NAMALWA (cell line): Measurements from ENCODE around the gene APOBEC3G.
"Not testable (repeated sequence)": the region's sequence is repeated elsewhere in the genome, so short reads cannot be mapped to it uniquely, and the experiment has no call there.

Experiments used
- DNase-seq: peaks from one replicate; pipeline ENCODE4 v3.0.0-alpha.2; 2015; ENCODE audit warnings: low spot score

APOBEC3G gene

DNA sequence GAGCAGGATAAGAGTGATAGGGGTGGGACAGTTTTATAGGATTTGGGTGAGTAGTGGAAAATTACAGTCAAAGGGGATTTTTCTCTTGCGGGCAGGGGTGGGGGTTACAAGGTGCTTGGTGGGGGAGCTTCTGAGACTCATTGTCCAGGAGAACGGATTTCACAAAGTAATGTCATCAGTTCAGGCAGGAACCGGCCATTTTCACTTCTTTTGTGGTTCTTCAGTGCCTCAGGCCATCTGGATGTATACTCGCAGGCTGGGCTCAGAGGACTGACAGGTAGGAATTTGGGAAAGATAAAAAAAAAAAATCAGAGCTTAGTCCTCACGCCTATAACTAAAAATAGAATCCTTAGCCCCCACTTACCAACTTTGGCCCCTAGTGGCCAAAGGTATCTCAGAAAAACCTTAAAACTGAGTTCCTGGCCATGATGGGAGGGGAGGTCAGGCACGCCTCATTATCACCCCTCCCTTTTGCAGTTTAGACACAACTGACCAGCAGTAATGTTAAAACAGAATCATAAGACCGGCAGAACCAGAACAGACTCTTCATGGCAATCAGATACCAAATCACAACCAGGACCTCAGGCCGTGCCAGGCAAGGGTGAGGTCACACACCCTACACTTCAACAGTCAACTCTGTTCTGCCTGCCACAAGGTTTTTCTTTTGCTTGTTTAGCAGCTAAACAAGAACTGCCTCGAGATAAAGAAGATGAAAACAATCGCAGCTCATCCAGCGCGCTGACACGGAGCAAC lies 8.9 kb upstream of the APOBEC3G start:
- DNase-seq = peak; percentile 29

DNA sequence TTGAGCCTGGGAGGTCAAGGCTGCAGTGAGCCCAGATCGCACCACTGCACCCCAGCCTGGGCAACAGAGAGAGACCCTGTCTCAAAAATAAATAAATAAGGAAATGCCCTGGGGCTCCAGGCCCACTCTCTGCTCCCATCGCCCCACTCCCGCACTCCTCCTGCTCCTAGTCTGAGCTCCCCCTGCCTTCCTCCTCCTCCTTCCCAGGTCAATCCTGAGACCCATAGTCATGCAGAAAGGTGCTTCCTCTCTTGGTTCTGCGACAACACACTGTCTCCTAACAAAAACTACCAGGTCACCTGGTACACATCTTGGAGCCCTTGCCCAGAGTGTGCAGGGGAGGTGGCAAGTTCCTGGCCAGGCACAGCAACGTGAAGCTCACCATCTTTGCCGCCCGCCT lies 6.9 kb upstream of the APOBEC3G start:
- no peak for DNase-seq

DNA sequence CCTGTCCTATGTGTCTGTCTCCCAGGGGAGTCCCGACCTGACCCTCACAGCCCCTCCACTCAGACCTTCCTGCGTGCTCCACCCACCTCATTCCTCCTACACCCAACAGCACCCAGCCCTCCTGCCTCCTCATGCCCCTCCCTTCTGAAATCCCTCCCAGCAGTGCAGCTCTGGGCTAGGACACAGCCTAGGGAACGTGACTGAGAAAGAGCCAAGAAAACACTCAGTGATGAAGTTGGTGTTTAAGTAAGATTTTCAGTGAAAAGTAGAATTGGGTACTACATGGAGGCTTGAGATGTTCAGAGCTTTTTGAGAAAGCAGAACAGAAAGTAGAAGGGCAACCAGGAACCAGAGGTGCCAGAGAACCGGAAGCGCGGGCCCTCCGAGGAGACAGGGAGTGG lies 4.5 kb upstream of the APOBEC3G start:
- DNase-seq = peak; percentile 74

DNA sequence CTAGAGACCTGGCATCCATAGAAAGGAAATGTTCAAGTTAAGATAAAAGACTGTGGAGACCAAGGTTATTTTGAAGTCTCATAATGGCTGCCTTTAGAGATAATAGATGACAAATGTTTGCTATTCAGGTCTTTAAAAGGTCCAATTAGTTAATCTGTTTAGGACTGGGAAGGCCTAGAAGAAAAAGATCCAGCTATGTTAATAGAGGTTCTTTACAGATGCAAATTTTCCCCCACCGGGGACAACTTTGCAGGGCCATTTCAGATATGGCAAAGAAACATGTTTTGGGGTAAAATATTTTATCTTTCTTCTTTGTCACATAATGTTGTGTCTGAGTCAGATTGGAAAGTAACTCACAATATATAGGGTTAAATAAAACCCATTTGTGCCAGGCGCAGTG lies 3.1 kb upstream of the APOBEC3G start:
- peak; percentile 36 for DNase-seq

DNA sequence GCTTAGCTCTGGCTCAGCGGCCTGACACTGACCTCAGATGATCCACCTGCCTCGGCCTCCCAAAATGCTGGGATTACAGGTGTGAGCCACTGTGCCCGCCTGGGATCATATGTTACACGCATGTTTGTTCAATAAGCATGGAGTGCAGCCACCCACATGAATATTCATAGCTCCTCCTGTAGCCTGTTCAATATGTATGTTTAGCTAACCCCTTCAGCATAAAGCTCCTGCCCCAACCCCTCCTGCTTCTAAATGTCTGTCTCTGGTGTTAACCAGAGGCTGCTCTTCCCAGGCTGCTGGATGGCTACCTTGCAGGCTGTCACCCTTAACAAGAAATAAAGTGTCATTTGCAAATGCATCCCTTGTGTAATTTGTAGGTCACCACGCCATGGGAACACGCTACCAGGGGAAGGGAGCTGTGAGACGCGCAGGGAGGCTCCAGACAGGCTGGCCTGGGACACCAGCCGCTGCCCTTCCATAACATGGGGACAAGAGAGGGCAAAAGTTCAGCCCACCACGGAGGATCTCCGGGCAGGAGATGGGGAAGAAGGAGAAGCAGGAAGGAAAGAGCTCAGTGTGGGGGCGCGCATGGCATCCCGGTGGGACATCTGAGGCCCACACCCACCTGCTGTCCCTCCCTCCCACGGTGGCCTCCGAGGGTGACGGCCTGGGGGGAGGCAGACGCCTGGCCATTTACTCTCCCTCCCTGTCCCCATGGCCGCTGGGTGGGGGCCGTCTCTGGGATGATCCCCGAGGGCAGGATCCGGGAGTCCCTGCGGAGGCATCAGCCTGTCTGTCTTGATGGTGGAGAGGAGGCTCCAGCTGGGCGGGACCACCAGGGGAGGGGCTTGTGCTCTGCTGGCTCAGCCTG lies 685 bp upstream of the APOBEC3G start:
- DNase-seq = peak; percentile 30

DNA sequence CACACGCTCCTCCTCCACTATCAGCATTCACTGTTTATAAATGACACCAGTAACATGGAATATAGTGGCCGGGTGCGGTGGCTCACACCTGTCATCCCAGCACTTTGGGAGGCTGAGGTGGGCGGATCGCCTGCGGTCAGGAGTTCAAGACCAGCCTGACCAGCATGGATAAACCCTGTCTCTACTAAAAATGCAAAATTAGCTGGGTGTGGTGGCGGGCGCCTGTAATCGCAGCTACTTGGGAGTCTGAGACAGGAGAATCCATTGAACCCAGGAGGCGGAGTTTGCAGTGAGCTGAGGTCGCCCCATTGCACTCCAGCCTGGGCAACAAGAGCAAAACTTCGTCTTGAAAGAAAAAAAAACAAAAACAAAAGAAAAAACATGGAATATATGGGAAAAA lies 837 bp downstream of the APOBEC3G start:
- DNase-seq = not testable (repeated sequence)

DNA sequence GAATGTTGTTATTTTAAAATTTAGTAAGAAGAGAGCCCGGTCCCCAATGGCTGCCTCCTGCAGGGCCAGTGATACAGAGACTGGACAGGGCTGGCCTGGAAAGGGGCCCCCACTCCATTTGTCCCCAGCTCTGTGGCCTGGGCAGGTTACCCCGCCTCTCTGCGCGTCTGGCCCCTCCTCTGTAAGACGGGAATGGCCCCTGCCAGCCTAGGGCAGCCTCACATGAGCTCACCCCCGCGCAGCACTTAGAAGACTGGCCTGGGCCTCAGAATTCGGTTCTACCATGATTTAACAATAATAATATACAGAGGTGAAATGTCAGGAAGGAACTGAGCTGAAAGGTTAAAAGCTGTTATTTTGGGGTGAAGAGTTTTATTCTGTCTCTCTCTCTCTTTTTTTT lies 1.3 kb downstream of the APOBEC3G start:
- no peak for DNase-seq

DNA sequence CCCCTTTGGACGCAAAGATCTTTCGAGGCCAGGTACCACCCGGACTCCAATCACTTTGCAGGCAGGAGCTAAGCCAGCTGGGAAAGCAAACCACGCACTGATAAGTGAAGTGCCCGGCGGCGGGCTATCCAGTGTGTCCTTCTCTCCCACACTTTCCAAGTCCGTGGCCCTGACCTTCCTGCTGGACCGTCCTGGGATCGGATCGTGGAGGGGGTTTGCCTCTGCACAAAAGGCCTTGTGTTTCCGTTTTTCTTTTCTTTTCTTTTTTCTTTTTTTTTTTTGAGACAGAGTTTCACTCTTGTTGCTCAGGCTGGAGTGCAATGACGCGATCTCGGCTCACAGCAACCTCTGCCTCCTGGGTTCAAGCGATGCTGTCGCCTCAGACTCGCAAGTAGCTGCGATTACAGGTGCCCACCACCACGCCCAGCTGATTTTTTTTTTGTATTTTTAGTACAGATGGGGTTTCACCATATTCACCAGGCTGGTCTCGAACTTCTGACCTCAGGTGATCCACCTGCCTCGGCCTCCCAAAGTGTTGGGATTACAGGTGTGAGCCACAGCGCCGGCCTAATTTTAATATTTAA lies 2.1 kb downstream of the APOBEC3G start:
- DNase-seq = not testable (repeated sequence)

DNA sequence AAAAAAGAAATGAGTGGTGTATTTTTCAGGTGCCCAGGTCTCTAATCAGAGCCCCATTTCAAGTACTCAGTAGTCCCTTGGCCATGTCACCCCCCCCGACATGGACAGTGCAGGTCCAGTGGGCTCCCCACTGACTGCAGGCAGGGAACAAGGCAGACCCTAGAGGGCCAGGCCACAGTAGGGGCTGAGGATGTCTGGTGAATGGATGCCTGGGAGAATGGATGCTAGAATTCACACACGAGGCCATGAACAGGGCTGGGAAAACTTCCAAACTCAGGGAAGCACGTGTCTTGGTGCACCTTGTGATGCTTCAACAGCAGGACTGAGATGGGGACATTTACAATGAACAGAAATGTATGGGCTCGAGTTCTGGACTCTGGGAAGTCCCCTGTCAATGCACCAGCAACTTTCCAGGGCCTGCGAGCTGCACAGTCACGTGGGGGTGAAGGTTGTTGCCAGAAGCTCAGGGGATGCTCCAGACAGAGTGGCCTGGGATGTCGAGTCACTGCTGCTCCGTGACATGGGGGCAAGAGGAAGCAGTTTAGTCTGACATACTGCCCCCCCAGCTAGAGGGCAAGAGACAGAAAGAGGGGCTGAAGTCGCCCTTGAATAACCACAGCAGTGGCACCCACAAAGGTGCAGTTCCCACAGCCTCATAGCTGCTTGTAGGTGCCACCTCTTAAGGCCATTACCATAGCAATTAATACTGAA lies 3.1 kb downstream of the APOBEC3G start:
- no peak for DNase-seq

DNA sequence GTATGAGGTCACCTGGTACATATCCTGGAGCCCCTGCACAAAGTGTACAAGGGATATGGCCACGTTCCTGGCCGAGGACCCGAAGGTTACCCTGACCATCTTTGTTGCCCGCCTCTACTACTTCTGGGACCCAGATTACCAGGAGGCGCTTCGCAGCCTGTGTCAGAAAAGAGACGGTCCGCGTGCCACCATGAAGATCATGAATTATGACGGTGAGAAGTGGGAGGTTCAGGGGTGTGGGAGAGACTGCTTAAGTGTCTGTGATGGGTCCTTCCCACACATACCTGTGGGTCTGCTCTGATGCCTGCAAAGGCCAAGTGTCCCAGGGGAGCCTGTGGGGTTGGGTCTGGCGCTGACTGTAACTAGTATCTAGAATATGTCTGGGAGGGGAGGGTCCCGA lies 3.9 kb downstream of the APOBEC3G start:
- DNase-seq = no peak

DNA sequence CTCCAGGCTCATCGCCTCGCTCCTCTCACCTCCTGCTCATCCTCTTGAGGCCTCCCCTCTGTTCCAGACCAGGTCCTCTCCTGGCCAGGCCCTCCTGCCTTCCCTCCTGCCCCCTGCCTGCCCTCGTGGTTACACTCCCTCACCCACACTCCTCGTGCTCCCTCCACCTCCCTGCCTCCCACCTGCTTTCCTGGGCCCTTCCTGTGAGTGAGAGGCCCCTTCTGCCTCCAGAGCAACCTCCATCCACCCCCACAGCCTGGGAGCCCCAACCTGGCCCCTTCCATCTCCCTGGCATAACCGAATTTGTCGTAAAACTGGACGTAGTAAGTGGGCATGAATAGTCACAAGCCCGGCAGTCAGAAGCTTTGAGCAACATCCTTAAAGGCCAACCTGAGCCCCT lies 4.5 kb downstream of the APOBEC3G start:
- DNase-seq = no peak

DNA sequence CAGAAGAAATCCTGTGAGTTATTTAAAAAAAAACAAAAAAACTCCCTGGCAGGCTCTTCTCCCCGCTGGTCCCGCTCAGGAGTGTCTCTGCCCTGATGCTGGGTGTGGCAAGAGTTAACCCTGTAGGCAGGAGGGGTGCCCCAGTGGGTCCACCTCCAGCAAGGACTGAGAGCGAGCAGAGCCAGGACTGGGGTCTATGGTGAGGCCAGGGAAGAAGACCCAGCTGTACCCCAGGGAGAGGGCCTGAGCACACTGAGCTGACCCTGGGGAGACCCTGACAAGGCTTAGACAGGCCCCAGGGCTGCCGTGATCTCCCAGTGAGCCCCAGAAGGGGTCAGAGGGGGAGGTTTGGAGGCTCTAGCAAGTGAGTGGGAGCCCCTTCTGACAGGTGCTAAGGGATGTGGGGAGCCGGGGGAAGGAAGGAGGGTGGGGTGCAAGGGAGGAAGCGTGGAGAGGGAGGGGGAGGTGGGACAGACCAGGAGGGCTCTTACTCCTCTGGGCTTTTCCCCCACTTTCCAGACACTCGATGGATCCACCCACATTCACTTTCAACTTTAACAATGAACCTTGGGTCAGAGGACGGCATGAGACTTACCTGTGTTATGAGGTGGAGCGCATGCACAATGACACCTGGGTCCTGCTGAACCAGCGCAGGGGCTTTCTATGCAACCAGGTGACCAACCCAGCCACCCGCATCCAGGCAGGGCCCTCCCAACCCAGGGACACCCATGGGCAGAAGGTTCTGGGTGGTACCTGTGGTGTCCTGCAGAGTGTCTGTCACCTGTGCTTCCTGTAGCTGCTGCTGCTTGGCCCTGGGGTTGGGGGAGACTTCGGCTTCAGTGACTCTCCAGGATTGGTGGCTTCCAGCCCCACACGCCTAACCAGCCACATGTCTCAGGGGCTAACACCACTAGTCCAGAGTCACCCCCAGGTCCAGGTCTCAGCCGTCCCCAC lies 6.4 kb downstream of the APOBEC3G start:
- DNase-seq = no peak

DNA sequence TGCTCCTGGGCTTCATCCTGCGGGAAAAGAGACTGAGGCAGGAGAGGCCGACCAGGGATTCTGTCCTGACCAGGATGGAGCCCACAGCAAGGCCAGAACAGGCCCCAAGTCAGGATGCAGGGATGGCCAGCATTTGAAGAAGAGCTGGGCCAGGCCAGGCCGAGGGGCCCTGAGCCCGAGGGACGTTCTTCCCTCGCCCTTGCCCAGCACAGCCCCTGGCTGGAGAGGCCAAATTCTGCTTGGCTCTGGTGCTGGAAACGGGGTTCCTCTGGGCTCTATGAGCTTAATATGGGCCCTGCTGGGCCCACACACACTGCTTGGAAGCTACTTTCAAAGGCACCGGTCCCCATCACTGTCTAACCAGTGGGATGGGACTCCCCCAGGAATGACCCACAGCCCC lies 7.6 kb downstream of the APOBEC3G start:
- DNase-seq = no peak

DNA sequence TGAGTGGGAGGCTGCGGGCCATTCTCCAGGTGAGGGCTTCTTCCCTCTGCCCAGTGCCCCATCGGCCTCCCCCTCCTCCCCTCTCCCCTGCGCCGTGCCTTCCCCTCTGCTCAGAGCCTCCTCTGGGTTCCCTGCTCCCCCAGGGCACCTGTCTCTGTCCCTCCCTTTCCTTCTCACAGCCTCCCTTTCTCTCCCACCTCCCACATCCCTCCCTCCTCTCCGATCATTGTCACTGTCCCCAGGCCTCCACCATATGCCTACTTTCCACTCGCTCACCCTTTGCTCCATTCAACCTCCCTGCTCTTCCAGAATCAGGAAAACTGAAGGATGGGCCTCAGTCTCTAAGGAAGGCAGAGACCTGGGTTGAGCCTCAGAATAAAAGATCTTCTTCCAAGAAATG lies 10.0 kb downstream of the APOBEC3G start:
- no peak for DNase-seq

DNA sequence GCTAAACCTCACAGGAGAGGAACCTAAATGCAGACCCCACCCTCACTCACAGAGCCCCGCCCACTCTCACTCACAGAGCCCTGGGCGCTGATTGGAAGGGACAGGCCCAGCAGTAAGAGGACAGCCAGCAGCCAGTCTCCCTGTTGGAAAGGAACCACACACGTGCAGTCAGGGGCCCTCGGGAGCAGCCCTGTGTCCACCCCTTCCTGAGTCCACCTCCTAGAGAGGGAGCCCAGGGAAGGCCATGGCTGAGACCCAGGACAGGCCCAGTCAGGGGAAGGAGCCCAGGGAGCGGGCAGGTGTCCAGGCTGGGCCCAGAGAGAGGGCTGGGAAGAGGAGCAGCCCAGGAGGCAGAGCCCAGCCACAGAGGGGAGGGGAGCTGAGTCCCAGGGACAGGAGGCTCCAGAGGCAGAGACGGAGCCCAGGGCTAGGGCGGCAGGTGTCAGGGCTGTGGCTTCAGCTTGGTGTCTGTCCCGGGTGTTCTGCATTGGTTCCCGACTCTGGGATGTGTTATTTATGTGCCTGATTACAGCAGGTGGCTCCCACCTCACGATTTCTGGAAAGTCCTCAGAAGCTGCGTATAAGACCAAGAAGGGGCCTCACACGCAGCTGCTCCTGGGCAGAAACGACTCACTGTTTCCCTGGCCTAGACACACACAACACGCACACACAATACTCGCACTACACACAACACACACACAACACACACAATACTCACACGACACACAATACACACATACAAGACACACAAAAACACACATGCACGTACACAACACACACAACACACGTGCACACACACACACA lies 11.0 kb downstream of the APOBEC3G start:
- DNase-seq = no peak

DNA sequence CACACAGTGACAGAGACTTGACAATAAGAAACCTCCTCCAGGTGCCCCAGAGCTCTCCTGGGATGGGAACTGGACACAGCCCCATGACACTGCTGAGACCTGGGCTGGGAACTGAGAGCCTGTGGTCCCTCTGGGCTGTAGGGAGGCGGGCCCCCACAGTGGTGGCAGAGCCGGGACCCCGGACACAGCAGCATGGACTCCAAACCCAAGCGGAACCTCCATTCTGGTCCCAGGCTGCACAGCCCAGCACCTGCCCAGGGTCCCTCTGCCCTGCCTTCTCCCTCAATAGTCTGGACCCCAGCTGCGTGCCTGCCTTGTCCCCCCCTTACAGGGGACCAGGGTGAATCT lies 11.6 kb downstream of the APOBEC3G start:
- DNase-seq = no peak

DNA sequence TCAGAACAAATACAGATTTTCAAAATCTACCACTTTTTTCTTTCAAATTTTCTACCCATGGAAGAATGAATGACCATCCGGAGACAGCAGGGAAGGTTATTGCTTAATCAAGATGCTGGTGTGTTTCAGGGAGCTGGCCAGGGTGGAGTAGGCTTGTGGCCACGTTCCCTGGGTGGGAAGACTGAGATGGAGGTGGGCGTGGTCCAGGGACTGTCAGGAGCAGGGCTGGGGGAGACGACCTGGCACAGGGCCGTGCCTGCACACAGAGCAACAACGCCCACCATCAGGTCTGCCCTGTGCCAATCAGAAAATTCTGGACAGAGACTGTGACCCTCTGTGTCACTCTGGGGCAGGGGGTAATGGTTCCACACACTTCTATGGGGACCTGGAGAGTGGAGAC lies 12.9 kb downstream of the APOBEC3G start:
- no peak for DNase-seq

DNA sequence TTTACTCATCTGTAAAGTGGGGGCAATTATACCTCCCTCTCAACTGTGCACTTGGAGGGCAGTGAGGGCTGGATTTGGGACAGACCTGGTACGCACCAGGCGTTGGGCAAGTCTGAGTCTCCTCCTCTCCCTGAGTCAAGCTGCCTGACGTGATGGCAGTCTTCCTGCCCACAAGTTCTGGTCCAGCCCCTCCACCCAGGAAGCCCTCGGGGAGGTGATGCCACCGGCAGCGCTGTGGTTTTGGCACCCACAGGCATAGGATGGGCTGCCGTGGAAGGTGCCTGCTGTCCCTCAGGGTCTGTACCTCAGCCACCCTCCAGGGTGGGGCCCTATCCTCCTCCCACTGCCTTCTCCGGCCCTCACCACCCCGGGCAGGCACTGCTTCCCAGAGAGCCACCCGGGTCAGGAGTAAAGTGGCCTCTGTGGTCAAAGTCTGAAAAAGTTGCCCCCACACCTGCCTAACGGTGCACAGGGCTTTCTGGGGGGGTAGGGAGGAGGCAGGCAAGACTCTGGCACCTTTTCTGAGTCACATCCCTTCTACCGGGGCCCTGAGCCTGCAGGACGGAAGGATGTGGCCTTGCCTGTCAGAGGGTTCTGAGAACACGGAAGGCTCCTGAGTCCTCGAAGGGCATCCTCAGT lies 13.5 kb downstream of the APOBEC3G start:
- DNase-seq = no peak

DNA sequence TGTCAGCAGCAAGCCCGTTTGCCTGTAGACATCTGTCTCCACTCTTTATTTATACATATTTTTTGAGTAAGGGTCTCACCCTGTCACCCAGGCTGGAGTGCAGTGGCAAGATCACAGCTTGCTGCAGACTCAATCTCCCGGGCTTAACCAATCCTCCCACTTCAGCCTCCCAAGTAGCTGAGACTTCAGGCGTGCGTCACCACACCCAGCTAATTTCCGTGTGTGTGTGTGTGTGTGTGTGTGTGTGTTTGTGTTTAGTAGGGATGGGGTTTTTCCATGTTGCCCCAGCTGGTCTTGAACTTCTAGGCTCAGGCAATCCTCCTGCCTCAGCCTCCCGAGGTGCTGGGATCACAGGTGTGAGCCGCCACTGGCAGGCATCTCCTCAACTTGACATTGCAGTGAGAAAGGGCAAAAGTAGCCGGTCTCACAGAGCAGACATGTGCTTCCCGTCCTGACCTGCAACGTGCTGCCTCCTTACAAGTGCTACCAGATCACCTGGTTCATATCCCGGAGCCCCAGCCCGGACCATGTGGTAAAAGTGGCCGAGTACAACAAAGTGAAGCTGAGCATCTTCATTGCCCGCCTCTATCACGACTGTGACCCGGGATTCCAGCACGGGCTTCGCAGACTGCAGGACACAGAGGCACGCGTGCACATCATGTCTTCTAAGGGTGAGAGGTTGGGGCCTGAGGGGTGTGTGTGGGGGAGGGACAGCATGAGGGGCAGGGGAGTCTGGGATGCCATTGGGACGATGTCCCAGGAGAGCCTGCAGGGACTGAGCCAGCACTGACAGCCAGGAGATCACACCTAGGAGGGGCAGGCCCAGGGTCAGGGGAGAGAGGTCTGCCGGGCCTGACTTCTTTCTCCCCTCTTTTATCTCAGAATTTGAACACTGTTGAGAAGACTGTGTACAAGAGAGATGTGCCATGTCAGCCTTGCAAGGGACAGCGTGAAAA lies 14.3 kb downstream of the APOBEC3G start:
- DNase-seq = no peak
